Jurkat, Clone E6-1 (cell line): ENCODE results near the gene MAN1A2.

Experiments
- DNase-seq: peaks from one replicate; pipeline ENCODE4 v3.0.0-alpha.2; 2011; ENCODE audit warnings: low read depth, low spot score
- H3K4me3 ChIP-seq: 2 replicates; pipeline ENCODE4 v1.5.1; 2011; ENCODE audit warnings: mild to moderate bottlenecking, low read length, control low read depth, moderate library complexity

Gene MAN1A2

DNA sequence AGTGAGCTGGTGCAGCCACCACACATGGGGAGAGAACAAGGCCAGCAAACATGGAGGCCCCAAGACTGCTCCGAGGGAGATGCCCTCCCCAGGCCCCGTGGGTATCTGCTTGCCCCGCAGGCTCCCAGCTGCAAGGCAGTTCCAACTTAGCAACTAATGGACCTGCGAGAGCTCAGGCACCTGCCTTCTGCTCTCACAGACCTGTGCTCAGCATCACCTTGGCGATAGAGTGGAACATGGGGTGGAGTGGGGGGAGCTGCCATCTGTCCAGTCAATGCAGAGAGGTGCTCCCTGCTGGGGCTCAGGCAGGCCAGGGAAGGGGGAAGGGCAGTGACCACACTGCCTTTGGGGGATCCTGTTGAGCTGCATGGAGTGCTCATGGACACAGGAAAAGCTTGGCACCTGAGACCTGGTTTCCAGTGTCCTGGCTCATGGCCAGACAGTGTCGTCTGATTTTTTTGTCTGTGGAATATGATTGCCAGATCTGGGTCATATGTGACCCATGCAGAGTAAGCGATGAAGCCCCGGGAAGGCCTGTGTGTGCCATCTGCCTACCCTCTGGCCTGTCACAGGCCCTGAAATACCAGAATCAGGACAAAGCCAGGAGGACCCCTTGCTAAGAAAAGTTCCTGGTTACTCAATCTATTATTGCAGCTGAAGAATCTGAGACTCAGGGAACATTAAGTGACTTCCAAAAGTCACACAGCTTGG lies 198.7 kb downstream of the MAN1A2 start:
- no peak overlapping the region for H3K4me3 ChIP-seq
- DNase-seq, result no peak

DNA sequence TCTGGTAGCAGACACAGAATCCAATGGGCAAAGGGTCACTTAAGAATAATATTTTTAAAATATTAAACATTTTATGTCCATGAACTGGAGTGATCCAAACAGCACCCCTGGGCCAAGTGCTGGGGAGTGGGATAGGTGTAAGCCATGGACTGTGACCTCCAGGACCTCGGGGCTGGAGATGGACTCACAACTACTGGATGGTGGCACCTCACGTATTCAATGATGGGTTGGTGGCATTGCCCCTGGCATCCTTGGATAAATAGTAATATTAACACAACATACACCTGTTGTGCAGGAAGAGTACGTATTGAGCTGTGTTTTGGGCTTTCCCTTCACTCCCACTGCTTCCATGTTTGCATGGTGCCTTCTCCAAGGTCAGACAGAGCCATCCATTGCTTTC lies 199.3 kb downstream of the MAN1A2 start:
- DNase-seq, result no peak
- no peak overlapping the region for H3K4me3 ChIP-seq

DNA sequence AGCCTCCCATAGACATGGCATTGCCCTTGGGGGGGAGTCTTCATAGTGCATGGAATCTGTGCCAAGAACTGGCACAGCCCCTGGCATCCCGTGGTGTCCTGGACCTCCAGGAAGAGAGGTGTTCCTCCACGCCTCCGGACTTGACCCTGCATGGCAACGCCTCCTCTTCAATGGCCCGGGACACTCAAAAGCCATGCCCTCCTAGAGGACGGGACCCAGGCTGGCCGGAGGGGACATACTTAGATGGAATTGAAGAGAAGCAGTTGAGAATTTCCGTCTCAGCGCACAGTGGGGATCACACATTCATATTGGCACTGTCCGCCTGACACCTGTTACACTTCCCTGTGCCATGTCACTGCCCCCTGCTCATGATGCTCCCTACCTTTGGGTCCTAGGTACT lies 200.2 kb downstream of the MAN1A2 start:
- no peak for DNase-seq
- no peak overlapping the region for H3K4me3 ChIP-seq

DNA sequence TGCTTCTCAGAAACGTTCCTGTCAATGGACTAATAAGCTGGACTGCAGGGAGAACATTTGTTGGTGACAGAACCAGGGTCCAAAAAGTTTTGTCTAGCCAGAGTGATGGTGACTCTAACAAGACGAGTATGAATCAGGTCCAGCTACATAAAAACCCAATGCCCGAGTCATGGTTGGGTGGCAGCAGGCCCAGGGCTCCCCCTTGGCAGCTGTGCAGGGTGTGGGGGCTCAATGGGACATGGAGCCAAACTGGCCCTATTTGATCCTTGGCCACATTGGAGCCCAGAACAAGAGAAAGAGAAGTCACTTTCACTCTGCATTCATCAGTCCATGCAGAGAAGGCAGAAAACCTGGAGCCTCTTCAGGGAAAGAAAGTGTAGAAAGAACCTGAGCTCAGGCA lies 200.7 kb downstream of the MAN1A2 start:
- no peak overlapping the region for H3K4me3 ChIP-seq
- no peak for DNase-seq

DNA sequence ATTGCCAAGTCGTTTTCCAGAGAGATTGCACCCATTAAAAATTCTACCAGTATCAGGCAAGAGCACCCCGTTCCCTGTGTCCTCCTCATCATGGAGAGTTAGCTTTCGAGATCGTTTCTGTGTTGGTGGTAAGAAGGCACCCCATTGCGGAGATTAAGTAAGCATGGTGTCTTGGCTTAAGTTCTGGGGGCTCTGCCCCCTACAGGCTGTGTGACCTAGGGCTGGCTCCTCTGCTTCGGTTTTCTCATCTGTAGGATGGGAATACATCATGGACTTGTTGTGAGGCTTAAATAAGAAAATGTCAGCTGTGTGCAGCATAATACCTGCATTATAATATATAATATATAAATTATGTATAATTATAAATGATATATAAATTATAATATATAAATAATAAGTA lies 201.8 kb downstream of the MAN1A2 start:
- no peak overlapping the region for H3K4me3 ChIP-seq
- no peak for DNase-seq

GRCh38 chr1:117569856-117570255 lies 202.6 kb downstream of the MAN1A2 start:
- DNase-seq, result no peak
- H3K4me3 ChIP-seq, result no peak overlapping the region

GRCh38 chr1:117570988-117571409 lies 203.8 kb downstream of the MAN1A2 start:
- H3K4me3 ChIP-seq, result no peak overlapping the region
- no peak for DNase-seq

DNA sequence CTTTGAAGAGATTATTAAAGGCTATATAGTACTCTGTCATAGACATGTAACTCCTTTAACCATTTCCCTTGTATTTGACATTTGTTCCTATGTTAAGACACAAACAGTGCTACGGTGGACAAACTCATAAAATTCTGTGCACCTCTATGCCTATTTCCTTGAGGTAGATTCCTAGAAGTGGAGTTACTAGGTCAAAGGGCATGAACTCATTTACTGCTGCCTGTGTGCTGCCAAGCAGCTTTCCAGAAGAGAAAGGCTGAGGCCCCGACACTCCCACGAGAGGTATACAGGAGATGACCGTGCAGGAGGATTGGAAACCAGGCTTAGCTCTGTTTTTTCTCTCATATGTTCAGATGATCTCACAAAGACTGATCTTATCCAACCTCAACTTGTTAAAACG lies 204.2 kb downstream of the MAN1A2 start:
- DNase-seq, result no peak

DNA sequence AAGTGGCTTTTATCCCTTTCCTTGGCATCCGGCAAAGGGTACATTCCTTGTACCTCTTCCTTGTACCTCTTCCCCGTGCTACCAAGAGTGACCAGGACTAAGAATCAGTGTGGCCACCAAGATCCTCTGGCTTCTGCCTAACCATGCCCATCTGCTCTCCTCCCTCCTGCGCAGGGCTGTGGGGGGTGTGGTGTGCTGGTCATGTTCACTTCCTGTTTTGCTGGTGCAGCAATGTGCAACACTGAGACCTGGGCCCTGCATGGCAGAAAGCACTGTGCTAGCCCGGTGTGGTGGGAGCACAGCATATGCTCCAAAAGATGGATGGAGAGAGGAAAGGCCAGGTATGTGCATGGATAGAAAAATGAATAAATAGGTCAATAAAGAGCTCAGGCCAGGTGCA lies 205.3 kb downstream of the MAN1A2 start:
- H3K4me3 ChIP-seq, result no peak overlapping the region
- no peak for DNase-seq

More for the DNA sequence above, 204.2 kb downstream of the MAN1A2 start:
- H3K4me3 ChIP-seq, result no peak overlapping the region

DNA sequence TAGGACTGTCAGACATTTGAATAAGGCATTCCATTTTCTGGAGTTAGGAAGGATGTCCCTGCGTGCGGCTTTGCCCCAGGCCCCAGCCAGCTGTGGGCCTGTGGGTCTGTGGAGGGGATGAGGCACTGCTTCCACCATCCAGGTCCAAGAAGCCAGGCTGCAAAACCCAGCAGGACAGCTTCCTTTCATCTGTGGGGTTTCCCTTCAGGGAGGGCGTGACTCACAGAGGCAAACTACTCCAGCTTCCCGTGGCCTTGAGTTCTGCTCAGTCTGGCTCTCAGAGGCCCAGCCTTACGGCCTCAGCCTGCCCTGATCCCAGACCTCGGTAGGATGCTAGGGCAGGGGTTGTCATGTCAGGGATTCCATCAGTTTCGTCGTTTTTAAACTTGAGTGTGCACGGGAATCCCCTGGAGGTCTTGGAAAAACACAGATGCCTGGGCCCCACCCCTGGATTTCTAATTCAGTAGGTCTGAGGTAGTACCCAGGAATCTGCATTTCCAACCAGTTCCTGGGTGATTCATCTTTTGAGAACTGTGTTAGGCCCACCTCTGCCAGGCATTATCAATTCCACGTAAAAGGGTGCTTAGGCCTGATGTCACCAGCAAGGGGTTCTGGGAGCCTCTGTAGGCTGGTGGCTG lies 206.3 kb downstream of the MAN1A2 start:
- H3K4me3 ChIP-seq, result no peak overlapping the region
- DNase-seq, result no peak

- no peak for DNase-seq
- H3K4me3 ChIP-seq, result no peak overlapping the region
These were observed 207.0 kb downstream of the MAN1A2 start for GRCh38 chr1:117574161-117574835.

- no peak overlapping the region for H3K4me3 ChIP-seq
- no peak for DNase-seq
These were observed 208.5 kb downstream of the MAN1A2 start for GRCh38 chr1:117575586-117576225.

GRCh38 chr1:117576236-117576635 lies 209.0 kb downstream of the MAN1A2 start:
- H3K4me3 ChIP-seq, result no peak overlapping the region
- no peak for DNase-seq

- no peak overlapping the region for H3K4me3 ChIP-seq
- no peak for DNase-seq
These were observed 210.1 kb downstream of the MAN1A2 start for GRCh38 chr1:117577191-117577885.

DNA sequence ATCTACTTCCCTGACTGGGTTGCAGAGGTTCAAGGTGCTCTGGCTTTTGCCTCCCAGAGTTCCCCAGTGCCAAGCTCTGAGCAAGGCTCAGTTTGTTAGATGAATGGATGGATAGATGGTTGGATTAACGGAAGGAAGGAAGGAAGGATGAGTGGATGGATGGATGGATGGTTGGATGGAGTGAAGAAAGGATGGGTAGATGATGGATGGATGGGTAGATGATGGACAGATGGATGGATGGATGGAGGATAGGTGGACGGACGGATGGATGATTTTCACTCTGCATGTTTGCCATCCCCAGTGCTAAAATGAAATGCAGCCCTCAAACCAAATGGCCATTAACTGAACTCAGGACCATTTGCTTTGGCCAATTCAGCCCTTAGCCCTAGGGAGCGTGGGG lies 211.2 kb downstream of the MAN1A2 start:
- no peak overlapping the region for H3K4me3 ChIP-seq
- no peak for DNase-seq
